Stimulated activated CD8-positive, alpha-beta memory T cell treated with anti-CD3 and anti-CD28 coated beads, Interleukin-7, amount 100 ng/mL, for 48 hours (primary cell): ENCODE measurements around the gene DDX5.
A peak's percentile ranks its signal among the peaks of the same experiment; 100 is the strongest.
"Not testable (repeated sequence)": the region's sequence is repeated elsewhere in the genome, so short reads cannot be mapped to it uniquely, and the experiment has no call there.

Experiments
- DNase-seq, 2 donors: peaks; one replicate each; pipeline ENCODE4 v3.0.0-alpha.2; 2020; ENCODE audit warnings: low read depth in 1 of 2; ENCODE audit errors: extremely low read depth in 1 of 2

DDX5 gene

DNA sequence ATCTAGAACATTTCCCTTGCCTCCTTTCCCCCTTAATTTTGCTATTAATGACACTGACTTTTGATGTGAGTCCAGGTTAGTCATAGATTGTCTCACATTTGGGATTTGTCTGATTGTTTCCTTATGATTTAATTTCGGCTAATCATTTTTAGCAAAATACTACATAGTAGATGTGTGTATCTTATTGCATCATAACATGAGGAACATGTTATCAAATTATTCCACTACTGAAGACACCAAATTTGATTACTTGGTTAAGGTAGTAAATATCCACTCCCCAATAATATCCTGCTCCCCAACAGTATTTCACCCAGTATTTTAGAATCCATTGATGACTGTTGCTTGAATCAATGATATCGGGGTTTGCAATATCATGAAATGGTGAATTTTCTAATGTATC, 12.0 kb downstream of the DDX5 start:
- no peak for DNase-seq

DNA sequence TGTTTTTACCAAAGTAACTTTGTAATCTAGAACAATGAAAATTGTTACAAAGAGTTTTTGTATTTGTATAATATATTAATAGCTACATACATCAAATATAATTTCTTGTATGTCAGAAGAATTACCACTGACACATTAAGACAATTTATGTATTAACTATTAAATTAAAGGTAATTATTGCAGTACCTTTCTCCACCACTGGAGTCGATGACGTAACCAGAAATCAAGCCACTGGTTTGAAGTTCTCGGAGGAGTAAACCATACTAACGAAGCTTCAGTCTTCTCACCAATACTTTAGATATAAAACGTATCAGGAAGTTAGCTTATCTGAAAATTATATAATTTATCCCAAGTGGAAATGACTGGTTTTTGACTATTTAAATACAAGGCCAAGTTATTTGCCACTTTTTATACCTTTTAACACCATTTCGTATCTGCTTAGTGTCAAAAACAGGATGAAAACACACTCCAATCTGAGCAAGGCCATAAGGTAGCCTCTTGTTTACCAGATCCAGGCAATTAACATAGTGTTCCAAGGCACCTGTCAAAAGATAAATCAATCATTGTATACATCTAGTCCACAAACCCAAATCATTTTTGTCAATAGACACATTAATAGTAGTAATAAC, 13.5 kb downstream of the DDX5 start:
- DNase-seq = no peak

GRCh38 chr17:64491994-64492393, 14.1 kb downstream of the DDX5 start:
- DNase-seq = no peak

DNA sequence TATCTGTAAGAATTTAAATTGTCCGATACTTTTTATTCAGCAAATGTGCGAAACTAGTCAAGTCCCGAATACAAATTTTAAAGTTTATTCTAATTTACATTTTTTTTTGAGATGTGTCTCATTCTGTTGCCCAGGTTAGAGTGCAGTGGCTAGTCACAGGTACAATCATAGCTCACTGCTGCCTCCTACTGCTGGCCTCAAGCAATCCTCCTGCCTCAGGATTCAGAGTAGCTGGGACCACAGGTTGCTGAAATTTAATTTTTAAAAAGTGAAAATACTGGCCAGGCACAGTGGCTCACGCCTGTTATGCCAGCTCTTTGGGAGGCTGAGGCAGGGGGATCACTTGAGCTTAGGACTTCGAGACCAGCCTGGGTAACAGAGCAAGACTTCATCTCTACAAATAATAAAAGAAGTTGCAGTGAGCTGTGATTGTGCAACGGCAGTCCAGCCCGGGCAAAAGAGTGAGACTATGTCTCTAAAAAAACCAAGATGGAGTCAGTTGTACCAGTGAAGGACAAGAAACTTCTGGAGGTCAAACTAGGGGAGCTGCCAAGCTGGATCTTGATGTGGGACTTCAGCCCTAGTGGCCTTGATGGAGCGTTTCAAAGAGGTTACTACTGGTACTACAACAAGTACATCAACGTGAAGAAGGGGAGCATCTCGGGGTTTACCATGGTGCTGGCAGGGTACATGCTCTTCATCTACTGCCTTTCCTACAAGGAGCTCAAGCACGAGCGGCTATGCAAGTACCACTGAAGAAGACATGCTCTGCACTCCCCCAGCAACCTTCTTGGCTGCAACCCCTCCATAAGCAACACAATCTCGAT, 14.8 kb downstream of the DDX5 start:
- peak in 1 of 2 donors; percentile 23 for DNase-seq

DNA sequence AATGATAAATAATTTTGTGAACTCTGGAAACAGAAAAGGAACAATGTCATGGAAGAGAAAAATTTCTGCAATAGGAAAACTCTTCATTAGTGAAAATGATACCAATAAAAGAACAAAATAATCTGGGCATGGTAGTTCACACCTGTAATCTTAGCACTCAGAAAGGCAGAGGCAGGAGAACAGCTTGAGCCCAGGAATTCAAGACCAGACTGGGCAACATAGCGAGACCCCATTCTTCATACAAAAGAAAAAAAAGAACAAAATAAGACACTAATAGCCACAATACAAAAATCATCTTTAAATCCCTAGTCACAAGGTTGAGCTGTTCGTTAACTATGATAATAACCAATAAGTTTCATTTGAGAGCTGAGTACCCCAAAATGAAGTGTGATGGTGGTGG, 17.8 kb downstream of the DDX5 start:
- DNase-seq = no peak

- DNase-seq = no peak
Observed at GRCh38 chr17:64484380-64484779, 21.7 kb downstream of the DDX5 start.

- no peak for DNase-seq
Observed at GRCh38 chr17:64480951-64481350, 25.1 kb downstream of the DDX5 start.

- DNase-seq = no peak
Observed at GRCh38 chr17:64477849-64478248, 28.2 kb downstream of the DDX5 start.

- DNase-seq = no peak
Observed at GRCh38 chr17:64472564-64472963, 33.5 kb downstream of the DDX5 start.

GRCh38 chr17:64471440-64471839, 34.6 kb downstream of the DDX5 start:
- no peak for DNase-seq

DNA sequence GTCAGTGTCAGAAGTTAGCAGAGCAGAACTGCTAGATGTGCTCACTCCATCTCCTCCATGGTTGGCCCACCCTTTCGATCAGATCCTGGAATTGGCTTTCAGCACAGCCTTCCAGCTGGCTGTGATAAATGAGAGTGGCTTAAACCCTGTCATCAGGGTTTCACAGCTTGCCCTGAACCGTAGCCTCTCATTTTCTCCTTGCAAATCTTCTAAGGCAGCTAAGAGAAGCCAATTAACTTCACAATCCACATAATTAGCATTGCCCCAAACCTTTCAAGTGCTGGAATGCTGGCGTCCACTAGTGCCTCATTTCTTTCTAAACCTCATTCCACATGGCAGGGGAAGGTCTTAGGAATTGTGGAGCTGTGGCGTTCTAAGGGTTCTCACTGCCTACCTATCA, 35.5 kb downstream of the DDX5 start:
- DNase-seq = no peak

GRCh38 chr17:64466834-64467233, 39.3 kb downstream of the DDX5 start:
- not testable (repeated sequence) for DNase-seq

GRCh38 chr17:64466019-64466735, 39.9 kb downstream of the DDX5 start:
- DNase-seq = no peak

- DNase-seq = no peak
Observed at GRCh38 chr17:64461788-64462187, 44.3 kb downstream of the DDX5 start.

DNA sequence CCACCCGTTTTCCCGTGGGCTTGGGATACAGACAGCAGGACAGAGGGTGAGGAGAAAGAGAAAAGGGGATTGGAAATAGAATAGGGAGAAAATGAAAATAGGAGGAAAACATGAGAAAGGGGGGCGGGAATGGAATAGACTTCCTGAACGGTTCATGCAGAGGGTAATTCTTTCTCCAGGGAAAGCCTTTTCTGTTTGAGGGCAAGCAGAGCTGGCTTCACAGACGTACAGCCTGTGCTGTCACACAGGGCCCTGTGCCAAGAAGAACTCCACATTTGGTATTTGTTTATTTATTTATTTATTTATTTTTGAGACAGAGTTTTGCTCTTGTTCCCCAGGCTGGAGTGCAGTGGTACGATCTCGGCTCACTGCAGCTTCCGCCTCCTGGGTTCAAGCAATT, 45.1 kb downstream of the DDX5 start:
- DNase-seq = no peak

GRCh38 chr17:64459818-64460217, 46.3 kb downstream of the DDX5 start:
- DNase-seq = not testable (repeated sequence)

DNA sequence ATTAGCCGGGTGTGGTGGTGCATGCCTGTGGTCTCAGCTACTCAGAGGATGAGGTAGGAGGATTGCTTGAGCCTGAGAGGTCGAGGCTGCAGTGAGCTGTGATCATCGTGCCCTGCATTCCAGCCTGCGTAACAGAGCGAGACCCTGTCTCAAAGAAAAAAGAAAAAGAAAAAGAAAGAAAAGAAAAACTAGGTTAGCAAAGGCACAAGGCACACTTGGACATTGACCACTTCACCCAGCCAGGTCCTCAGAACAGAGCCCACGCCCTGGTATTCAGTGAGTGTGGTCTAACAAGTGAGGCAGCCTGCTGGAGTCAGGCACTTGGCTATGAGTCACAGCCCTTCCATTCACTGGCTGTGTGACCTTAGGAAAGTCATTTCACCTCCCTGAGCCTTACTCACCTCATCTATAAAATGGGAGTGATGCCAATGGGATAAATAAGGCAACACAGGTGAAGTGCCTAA, 46.8 kb downstream of the DDX5 start:
- DNase-seq = no peak

DNA sequence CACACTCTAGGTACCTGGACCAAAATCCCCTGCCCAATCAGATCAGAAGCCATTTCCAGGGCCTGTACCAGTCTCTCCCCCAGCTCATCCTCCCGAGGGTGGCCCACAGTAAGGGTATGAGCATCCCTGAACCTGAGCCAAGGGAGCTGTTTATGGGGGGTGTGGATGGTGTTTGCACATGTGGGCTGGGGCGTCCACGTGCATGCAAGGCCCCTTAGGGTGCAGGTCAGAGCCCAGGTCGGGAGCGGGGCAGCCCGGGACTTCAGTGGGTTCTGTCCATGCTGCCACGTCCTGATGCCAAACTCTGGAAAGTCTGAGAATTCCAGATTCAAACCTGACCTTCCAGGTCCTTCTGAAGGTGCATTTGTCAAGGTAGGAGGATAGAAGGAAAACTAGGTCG, 47.3 kb downstream of the DDX5 start:
- DNase-seq = no peak

GRCh38 chr17:64457156-64457555, 48.9 kb downstream of the DDX5 start:
- no peak for DNase-seq

GRCh38 chr17:64455993-64456885, 49.9 kb downstream of the DDX5 start:
- no peak for DNase-seq

DNA sequence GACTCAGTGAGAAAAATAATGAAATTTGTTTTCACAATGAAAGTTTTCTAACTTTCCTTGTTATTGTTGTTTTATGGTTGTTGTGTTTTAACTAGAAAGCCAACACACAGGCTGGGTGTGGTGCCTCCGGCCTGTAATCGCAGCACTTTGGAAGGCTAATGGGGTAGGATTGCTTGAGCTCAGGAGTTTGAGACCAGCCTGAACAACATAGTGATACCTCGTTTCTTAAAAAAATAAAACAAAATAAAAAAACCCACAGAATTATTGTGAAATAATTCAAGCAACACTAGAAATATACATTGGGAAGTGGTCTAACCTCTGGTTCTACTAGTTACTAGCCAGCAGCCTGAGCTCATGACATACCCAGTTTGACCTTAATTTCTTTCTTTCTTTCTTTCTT, 56.5 kb downstream of the DDX5 start:
- DNase-seq = no peak
